Osteocyte (in vitro differentiated cells): ENCODE results near the gene PRRG2. TPM values are rescaled to one million over a fixed set of nuclear protein-coding genes. Genes with fewer than 3 reads are reported as not detected.
A peak's percentile ranks its signal among the peaks of the same experiment; 100 is the strongest.

Experiments
- DNase-seq: peaks from one replicate; pipeline ENCODE4 v3.0.0; 2021; ENCODE audit warnings: mixed read lengths; ENCODE audit not compliant: unreplicated experiment; ENCODE audit errors: extremely low spot score
- H3K27ac Mint-ChIP-seq: one replicate; pipeline ENCODE4 v1.8.0; 2021; ENCODE audit warnings: mild to moderate bottlenecking, mixed read lengths; ENCODE audit not compliant: unreplicated experiment
- H3K27me3 Mint-ChIP-seq: one replicate; pipeline ENCODE4 v1.8.0; 2021; ENCODE audit warnings: mixed read lengths; ENCODE audit not compliant: unreplicated experiment
- H3K36me3 Mint-ChIP-seq: one replicate; pipeline ENCODE4 v1.8.0; 2021; ENCODE audit warnings: mixed read lengths; ENCODE audit not compliant: unreplicated experiment
- H3K4me1 Mint-ChIP-seq: one replicate; pipeline ENCODE4 v1.8.0; 2021; ENCODE audit warnings: mixed read lengths; ENCODE audit not compliant: unreplicated experiment
- H3K4me3 Mint-ChIP-seq: one replicate; pipeline ENCODE4 v1.8.0; 2021; ENCODE audit warnings: mild to moderate bottlenecking, moderate library complexity, mixed read lengths; ENCODE audit not compliant: unreplicated experiment
- H3K9me3 Mint-ChIP-seq: one replicate; pipeline ENCODE4 v1.8.0; 2021; ENCODE audit warnings: mixed read lengths; ENCODE audit not compliant: unreplicated experiment
- CTCF ChIP-seq: fragments of 200-600 bp; sonication (generic); IDR thresholded peaks from 2 replicates; pipeline ENCODE4 v1.5.0; 2021; ENCODE audit warnings: antibody characterized with exemption, mild to moderate bottlenecking, moderate library complexity
- total RNA-seq: library from RNA; stranded (reverse); gene quantifications from 2 replicates; pipeline ENCODE4 v1.2.1, GENCODE V29; 2021

Gene PRRG2
- total RNA-seq, 1 donor from 2014 or later = 0.32 TPM

GRCh38 chr19:49564616-49565045 is 16.5 kb upstream of the PRRG2 start:
- H3K27ac Mint-ChIP-seq = no peak overlapping the region
- peaks cover 16% of the 10 kb centered on the region for H3K4me1 Mint-ChIP-seq

GRCh38 chr19:49565261-49565660 is 15.9 kb upstream of the PRRG2 start:
- no peak for TF ChIP-seq CTCF
- H3K27me3 Mint-ChIP-seq = no peaks in the 10 kb centered on the region
- no peaks in the 10 kb centered on the region for H3K9me3 Mint-ChIP-seq
- H3K27ac Mint-ChIP-seq = no peak overlapping the region
- H3K36me3 Mint-ChIP-seq = no peaks in the 10 kb centered on the region
- DNase-seq = no peak
- H3K4me1 Mint-ChIP-seq = peaks cover 20% of the 10 kb centered on the region
- H3K4me3 Mint-ChIP-seq = no peak overlapping the region

More at GRCh38 chr19:49564616-49565045, 16.5 kb upstream of the PRRG2 start:
- TF ChIP-seq CTCF = no peak
- Mint-ChIP-seq H3K36me3 (peaks cover 2% of the 10 kb centered on the region), H3K4me3 (no peak overlapping the region), H3K9me3 (no peaks in the 10 kb centered on the region), H3K27me3 (no peaks in the 10 kb centered on the region)
- DNase-seq = no peak

- no peak for TF ChIP-seq CTCF
- H3K9me3 Mint-ChIP-seq = no peaks in the 10 kb centered on the region
- no peak overlapping the region for H3K4me3 Mint-ChIP-seq
- no peaks in the 10 kb centered on the region for H3K36me3 Mint-ChIP-seq
- no peaks in the 10 kb centered on the region for H3K27me3 Mint-ChIP-seq
- no peak for DNase-seq
- no peak overlapping the region for H3K27ac Mint-ChIP-seq
- H3K4me1 Mint-ChIP-seq = peaks cover 25% of the 10 kb centered on the region
These were observed 14.8 kb upstream of the PRRG2 start for GRCh38 chr19:49566302-49566701.

GRCh38 chr19:49567861-49568441 is 13.2 kb upstream of the PRRG2 start:
- DNase-seq = no peak
- Mint-ChIP-seq H3K36me3 (no peaks in the 10 kb centered on the region), H3K9me3 (no peaks in the 10 kb centered on the region), H3K4me1 (peaks cover 25% of the 10 kb centered on the region), H3K27me3 (no peaks in the 10 kb centered on the region), H3K27ac (peak overlapping the region; percentile 72), H3K4me3 (no peak overlapping the region)
- TF ChIP-seq CTCF = no peak

- Mint-ChIP-seq H3K27ac (peak overlapping the region; percentile 61), H3K4me3 (no peak overlapping the region), H3K36me3 (peaks cover 7% of the 10 kb centered on the region), H3K9me3 (no peaks in the 10 kb centered on the region), H3K4me1 (peaks cover 20% of the 10 kb centered on the region), H3K27me3 (no peaks in the 10 kb centered on the region)
- TF ChIP-seq CTCF = peak; percentile 98
- DNase-seq = no peak
These were observed 10.8 kb upstream of the PRRG2 start for GRCh38 chr19:49570138-49570856.
